Measurements from ENCODE around the gene ALDH1A3.

ALDH1A3 gene

GRCh38 chr15:100958326-100959065 is 78.9 kb downstream of the ALDH1A3 start:
- TF ChIP-seq, protein P1, sequence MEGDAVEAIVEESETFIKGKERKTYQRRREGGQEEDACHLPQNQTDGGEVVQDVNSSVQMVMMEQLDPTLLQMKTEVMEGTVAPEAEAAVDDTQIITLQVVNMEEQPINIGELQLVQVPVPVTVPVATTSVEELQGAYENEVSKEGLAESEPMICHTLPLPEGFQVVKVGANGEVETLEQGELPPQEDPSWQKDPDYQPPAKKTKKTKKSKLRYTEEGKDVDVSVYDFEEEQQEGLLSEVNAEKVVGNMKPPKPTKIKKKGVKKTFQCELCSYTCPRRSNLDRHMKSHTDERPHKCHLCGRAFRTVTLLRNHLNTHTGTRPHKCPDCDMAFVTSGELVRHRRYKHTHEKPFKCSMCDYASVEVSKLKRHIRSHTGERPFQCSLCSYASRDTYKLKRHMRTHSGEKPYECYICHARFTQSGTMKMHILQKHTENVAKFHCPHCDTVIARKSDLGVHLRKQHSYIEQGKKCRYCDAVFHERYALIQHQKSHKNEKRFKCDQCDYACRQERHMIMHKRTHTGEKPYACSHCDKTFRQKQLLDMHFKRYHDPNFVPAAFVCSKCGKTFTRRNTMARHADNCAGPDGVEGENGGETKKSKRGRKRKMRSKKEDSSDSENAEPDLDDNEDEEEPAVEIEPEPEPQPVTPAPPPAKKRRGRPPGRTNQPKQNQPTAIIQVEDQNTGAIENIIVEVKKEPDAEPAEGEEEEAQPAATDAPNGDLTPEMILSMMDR (conservative IDR thresholded peaks at IDR 0.05; ENCODE audit: control insufficient read depth, insufficient read depth, low read depth, low read length) = no peak
- DNase-seq (ENCODE audit: low read depth) = peak; percentile 76
- peak overlapping the region; percentile 12 for H3K4me3 ChIP-seq (ENCODE audit: control insufficient read depth, low read depth, low read length)

DNA sequence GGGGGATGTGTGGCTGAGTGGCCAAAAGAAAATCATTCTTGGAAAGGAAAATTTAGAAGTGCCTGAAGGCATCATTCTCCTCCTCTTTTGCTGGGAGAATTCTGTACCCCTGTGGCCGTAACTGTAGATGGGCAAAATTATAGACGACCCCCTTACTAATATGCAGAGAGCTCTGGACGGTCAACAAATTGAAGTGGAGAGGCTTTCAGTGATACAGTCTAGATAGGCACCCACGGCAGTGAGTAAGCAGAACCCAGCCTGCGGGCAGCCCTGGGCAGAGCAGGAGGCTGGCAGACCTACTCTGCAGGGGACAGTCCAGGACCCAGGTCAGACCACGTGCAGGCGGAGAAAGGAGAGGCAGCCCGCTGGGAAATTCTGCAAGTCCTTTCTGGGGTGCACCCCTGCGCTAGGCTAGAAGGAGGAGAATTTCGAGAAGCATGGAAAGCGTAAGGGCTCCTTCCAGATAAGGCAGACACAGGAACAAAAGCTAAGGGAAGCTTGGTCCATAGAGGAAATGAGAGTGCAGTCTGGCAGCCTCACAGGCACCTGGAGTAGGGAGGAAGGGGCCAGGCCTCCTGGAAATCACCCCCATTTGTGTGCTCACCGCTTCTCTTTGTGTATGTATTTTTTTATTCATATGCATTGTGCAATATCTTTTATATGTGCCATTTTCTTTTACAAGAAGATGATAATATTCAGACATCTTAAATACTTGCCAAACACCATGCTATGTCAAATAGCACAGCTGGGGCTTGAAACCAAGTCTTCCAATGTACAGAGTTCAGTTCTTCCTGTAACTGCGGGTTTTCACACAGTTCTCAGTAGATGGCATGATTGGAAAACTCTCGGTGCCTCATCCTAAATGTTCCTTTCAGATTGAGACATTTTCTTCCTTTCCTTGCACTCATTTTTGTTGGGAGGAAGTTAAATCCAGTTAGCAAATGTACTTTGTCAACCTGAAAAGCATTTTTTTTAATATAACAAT is 79.7 kb downstream of the ALDH1A3 start:
- DNase-seq (ENCODE audit: low read depth) = no peak
- TF ChIP-seq, protein P1 (conservative IDR thresholded peaks at IDR 0.05; ENCODE audit: control insufficient read depth, insufficient read depth, low read depth, low read length) = no peak
- H3K4me3 ChIP-seq (ENCODE audit: control insufficient read depth, low read depth, low read length) = no peak overlapping the region
